GM12875 (cell line): ENCODE data around the gene TPM1.

Experiments
- H3K4me3 ChIP-seq: one replicate; pipeline ENCODE4 v1.5.1; 2011; ENCODE audit warnings: low read depth, low read length, control low read depth
- TF ChIP-seq, protein P1 (sequence below): IDR thresholded peaks from 2 replicates; pipeline ENCODE4 v1.5.1; 2011; ENCODE audit warnings: low read depth, mild to moderate bottlenecking, control low read depth, inconsistent platforms, low read length, moderate library complexity, borderline replicate concordance; ENCODE audit not compliant: insufficient read depth

TPM1 gene

DNA sequence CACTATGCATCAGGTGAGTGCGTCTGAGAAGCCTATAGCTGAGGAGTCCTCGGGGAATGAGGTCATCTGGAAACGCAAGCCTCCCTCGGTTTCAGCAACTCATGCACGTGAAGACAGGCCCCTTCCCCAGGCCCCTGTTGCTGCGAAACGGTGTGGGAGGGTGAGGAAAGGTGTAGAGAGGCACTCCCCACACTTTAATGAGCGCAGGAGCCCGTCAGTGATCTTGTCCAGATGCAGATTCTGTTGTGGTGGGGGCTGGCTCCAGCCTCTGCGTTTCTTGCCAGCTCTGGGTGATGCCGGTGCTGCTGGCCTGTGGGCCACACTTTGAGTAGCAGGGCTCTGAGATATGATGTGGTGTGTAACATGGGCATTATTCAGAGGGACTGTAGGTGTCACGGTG lies 40.5 kb downstream of the TPM1 start:
- H3K4me3 ChIP-seq = no peak overlapping the region
- TF ChIP-seq, protein P1, sequence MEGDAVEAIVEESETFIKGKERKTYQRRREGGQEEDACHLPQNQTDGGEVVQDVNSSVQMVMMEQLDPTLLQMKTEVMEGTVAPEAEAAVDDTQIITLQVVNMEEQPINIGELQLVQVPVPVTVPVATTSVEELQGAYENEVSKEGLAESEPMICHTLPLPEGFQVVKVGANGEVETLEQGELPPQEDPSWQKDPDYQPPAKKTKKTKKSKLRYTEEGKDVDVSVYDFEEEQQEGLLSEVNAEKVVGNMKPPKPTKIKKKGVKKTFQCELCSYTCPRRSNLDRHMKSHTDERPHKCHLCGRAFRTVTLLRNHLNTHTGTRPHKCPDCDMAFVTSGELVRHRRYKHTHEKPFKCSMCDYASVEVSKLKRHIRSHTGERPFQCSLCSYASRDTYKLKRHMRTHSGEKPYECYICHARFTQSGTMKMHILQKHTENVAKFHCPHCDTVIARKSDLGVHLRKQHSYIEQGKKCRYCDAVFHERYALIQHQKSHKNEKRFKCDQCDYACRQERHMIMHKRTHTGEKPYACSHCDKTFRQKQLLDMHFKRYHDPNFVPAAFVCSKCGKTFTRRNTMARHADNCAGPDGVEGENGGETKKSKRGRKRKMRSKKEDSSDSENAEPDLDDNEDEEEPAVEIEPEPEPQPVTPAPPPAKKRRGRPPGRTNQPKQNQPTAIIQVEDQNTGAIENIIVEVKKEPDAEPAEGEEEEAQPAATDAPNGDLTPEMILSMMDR = no peak

DNA sequence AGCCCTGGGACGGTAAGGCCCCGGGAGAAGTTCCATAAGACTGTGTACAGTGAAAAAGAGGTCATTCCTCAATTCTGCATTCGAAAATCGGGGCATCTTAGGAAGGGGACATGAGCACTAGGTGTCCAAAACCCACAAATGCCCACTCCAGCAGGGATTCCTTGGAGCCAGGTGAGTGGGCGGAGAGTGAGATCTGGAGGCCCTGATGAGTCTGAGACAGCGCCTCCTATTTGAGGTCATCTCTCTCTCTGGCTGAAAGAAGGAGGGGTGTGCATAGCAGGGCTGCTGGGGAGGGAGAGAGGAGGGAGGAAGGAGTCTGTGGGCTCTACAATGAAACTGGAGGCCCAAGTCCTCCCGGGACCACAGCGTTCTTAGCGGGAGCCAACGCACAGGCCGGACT lies 41.0 kb downstream of the TPM1 start:
- TF ChIP-seq, protein P1 = no peak
- H3K4me3 ChIP-seq = no peak overlapping the region

DNA sequence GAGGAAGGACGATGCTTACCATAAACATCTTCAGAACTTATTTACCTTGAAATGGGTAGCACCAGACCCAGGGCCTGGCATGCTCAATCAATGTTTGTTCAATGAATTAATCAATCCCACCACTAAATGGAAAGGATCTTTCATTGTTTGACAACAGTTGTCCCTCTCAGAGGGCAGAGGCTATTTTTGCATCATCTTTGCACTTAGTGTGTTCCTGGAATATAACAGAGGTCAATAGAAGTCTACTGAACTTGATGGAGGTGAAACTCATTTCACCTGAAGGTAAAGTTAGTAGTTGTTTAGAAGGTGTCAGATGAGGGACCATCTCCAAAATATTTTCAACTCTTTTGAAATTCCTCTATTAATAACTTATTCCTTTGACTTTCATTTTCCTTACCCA lies 42.3 kb downstream of the TPM1 start:
- TF ChIP-seq, protein P1 = no peak
- no peak overlapping the region for H3K4me3 ChIP-seq

DNA sequence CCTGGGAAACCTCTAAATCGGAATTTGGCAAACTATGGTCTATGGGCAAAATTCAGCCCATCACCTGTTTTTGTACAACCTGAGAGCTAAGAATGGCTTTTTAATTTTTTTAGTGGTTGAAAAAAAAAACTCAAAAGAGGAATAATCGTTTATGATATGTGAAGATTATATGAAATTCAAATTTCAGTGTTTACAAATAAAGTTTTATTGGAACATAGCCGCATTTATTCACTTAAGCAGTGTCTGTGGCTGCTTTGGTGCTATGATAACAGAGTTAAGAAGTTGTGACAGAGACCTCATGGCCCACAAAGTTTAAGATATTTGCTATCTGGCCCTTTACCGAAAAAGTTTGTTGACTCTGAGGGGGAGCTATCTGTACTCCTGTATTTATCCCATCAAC lies 42.7 kb downstream of the TPM1 start:
- TF ChIP-seq, protein P1 = no peak
- H3K4me3 ChIP-seq = no peak overlapping the region

DNA sequence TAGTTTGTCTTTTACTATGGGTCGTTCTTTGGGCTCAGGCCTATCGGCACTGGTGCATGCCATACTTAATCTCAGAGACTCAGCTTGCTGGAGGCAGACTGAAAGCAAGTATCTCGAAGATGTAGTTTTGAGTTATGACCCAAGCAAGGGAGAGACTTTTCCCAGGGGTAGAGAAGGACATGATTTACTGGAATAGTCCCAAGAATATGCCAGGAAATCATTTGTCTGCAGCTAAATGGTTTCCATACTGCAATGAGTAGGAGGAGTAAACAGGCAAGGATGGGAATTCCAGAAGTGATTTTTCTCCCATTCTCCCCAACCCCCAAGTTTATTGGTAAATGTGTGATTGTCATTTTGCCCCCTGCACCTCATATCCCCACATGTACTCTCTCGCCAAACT lies 43.7 kb downstream of the TPM1 start:
- TF ChIP-seq, protein P1 = no peak
- no peak overlapping the region for H3K4me3 ChIP-seq

DNA sequence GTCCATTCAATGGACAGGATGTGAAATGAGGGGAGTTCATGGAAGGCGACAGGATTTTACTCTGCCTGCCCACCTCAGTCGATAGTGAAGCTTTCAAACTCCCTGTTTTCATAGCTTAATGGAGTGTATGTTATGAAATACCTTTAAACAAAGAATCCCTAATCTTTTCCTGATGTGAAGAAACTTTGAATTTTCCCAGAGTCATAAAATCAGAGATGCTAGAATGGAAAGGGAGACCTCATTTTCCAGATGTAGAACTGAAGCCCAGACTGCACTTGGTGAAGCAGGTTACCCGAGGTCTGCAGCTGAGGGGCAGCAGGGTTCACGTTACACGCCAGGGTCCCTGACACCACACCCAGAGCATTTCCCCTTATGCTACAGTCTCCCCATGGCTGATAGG lies 44.4 kb downstream of the TPM1 start:
- TF ChIP-seq, protein P1 = no peak
- no peak overlapping the region for H3K4me3 ChIP-seq

DNA sequence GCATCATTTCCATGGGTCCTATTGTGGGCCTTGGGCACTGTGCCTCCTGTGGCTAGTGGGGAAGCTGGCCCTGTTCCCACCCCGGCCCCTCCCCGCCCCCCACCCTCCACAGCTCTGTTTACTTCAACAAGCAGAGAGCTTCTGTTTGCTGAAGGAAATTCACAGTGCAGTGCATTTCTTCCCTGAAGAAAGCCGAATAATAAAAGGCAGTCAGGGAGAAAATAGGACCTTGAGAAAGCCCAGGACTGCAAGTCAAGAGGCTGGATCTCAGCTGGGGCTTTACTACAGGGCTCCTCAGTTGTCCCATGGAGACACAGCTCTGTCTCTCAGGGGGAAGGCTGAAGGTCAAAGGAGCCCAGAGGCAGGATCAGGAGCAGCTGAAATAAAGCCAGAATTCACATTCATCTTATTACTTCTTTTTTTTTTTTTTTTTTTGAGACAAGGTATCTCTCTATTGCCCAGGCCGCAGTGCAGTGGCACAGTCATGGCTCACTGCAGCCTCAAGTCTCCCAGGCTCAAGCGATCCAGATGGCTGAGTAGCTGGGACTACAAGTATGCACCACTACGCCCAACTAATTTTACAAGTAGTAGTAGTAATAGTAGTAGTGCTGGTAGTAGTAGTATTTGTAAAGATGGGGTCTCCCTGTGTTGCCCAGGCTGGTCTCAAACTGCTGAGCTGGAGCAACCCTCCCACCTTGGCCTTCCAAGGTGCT lies 46.1 kb downstream of the TPM1 start:
- TF ChIP-seq, protein P1 = no peak
- H3K4me3 ChIP-seq = no peak overlapping the region
